Neuronal stem cell (in vitro differentiated cells): ENCODE results near the gene MPL.

Experiments used
- DNase-seq: peaks from one replicate; pipeline ENCODE4 v3.0.0-alpha.2; 2013; ENCODE audit warnings: low spot score
- H2AFZ ChIP-seq: one replicate; pipeline ENCODE4 v1.6.1; 2013; ENCODE audit warnings: mild to moderate bottlenecking, low read length, inconsistent platforms
- H2AK5ac ChIP-seq: 2 replicates; pipeline ENCODE4 v1.6.1; 2013; ENCODE audit warnings: low read depth, mild to moderate bottlenecking, inconsistent platforms, low read length, moderate library complexity, mixed read lengths
- H2BK120ac ChIP-seq: 2 replicates; pipeline ENCODE4 v1.6.1; 2013; ENCODE audit warnings: low read depth, mild to moderate bottlenecking, inconsistent platforms, low read length, moderate library complexity, mixed read lengths
- H2BK12ac ChIP-seq: one replicate; pipeline ENCODE4 v1.6.1; 2013; ENCODE audit warnings: low read length, inconsistent platforms
- H2BK15ac ChIP-seq: 2 replicates; pipeline ENCODE4 v1.6.1; 2013; ENCODE audit warnings: mild to moderate bottlenecking, low read length, inconsistent platforms, mixed read lengths
- H2BK5ac ChIP-seq: one replicate; pipeline ENCODE4 v1.6.1; 2013; ENCODE audit warnings: inconsistent platforms, mild to moderate bottlenecking, low read length, moderate library complexity
- H3K14ac ChIP-seq: one replicate; pipeline ENCODE4 v1.6.1; 2013; ENCODE audit warnings: low read length, inconsistent platforms
- H3K18ac ChIP-seq: 2 replicates; pipeline ENCODE4 v1.6.1; 2013; ENCODE audit warnings: low read length, inconsistent platforms
- H3K23ac ChIP-seq: 2 replicates; pipeline ENCODE4 v1.6.1; 2013; ENCODE audit warnings: low read depth, mild to moderate bottlenecking, mixed read lengths, low read length, inconsistent platforms; ENCODE audit not compliant: poor library complexity
- H3K27ac ChIP-seq: replicated peaks from 3 replicates; pipeline ENCODE4 v1.5.1; 2013; ENCODE audit warnings: low read length, inconsistent platforms
- H3K27me3 ChIP-seq, 3 experiments: 2 replicates each; pipeline ENCODE4 v1.6.1; 2013; ENCODE audit warnings: low read length in 3 of 3, mild to moderate bottlenecking in 2 of 3, inconsistent platforms in 1 of 3, low read depth in 1 of 3, mixed read lengths in 1 of 3, moderate library complexity in 1 of 3; ENCODE audit not compliant: control insufficient read depth in 3 of 3, insufficient read depth in 3 of 3
- H3K36me3 ChIP-seq, 2 donors: replicated peaks in 1 of 2; 2 replicates each; pipeline ENCODE4 v1.6.1; 2013; ENCODE audit warnings: low read length in 2 of 2; ENCODE audit not compliant: control insufficient read depth in 2 of 2, insufficient read depth in 2 of 2
- H3K4ac ChIP-seq: 2 replicates; pipeline ENCODE4 v1.6.1; 2013; ENCODE audit warnings: inconsistent platforms, mild to moderate bottlenecking, low read length, moderate library complexity
- H3K4me1 ChIP-seq, 2 donors: 1 replicate in 1 of 2; 2 replicates in 1 of 2; pipeline ENCODE4 v1.6.1; 2013; ENCODE audit warnings: low read length in 2 of 2, low read depth in 1 of 2; ENCODE audit not compliant: control insufficient read depth in 2 of 2, insufficient read depth in 1 of 2
- H3K4me2 ChIP-seq: one replicate; pipeline ENCODE4 v1.6.1; 2013; ENCODE audit warnings: mild to moderate bottlenecking, low read length, inconsistent platforms; ENCODE audit not compliant: insufficient read depth, poor library complexity, severe bottlenecking
- H3K4me3 ChIP-seq, 2 donors: 2 replicates each; pipeline ENCODE4 v1.5.1; 2013; ENCODE audit warnings: low read length in 2 of 2, mild to moderate bottlenecking in 2 of 2, inconsistent platforms in 1 of 2, moderate library complexity in 1 of 2
- H3K79me1 ChIP-seq: one replicate; pipeline ENCODE4 v1.6.1; 2013; ENCODE audit warnings: low read depth, mild to moderate bottlenecking, inconsistent platforms, low read length, moderate library complexity
- H3K9ac ChIP-seq: one replicate; pipeline ENCODE4 v1.6.1; 2013; ENCODE audit warnings: mild to moderate bottlenecking, low read depth, low read length, inconsistent platforms; ENCODE audit not compliant: poor library complexity
- H3K9me3 ChIP-seq, 2 donors: replicated peaks in 1 of 2; 2 replicates each; pipeline versions ENCODE3 to v1.6.1; 2013; ENCODE audit warnings: low read length in 2 of 2, mild to moderate bottlenecking in 2 of 2, inconsistent platforms in 1 of 2, low read depth in 1 of 2, mixed read lengths in 1 of 2, moderate library complexity in 1 of 2; ENCODE audit not compliant: control insufficient read depth in 2 of 2, insufficient read depth in 1 of 2
- H4K8ac ChIP-seq: one replicate; pipeline ENCODE4 v1.6.1; 2013; ENCODE audit warnings: low read depth, mild to moderate bottlenecking, inconsistent platforms, low read length, moderate library complexity
- H4K91ac ChIP-seq: one replicate; pipeline ENCODE4 v1.6.1; 2013; ENCODE audit warnings: low read length, low read depth, mild to moderate bottlenecking, inconsistent platforms; ENCODE audit not compliant: poor library complexity
- WGBS, 2 donors: extraction: QIAGEN DNeasy Blood & Tissue Kit; methylation state at CpG; one replicate each; pipeline ENCODE4 v1.1.7; 2013; ENCODE audit warnings: missing lambda C conversion rate in 2 of 2, mixed read lengths in 1 of 2; ENCODE audit not compliant: insufficient read length in 2 of 2, insufficient replicate concordance in 1 of 2; ENCODE audit errors: extremely low coverage in 2 of 2; 5-methylcytosine and 5-hydroxymethylcytosine counted together

MPL gene

DNA sequence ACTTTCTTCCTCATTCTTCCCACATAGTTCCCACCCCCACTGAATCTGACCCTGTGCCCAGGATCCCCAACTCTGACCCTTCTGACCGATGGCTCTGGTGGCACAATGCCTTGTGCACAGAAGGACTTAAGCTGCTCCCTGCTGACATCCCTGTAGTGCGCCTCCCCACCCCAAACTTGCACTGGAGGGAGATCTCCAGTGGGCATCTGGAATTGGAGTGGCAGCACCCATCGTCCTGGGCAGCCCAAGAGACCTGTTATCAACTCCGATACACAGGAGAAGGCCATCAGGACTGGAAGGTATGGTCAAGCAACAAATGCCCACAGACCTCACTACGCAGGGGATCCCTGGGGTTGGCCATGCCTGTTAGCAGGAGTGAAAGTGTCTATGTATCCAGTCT is 9.0 kb downstream of the MPL start:
- H2BK12ac ChIP-seq: no peak overlapping the region

DNA sequence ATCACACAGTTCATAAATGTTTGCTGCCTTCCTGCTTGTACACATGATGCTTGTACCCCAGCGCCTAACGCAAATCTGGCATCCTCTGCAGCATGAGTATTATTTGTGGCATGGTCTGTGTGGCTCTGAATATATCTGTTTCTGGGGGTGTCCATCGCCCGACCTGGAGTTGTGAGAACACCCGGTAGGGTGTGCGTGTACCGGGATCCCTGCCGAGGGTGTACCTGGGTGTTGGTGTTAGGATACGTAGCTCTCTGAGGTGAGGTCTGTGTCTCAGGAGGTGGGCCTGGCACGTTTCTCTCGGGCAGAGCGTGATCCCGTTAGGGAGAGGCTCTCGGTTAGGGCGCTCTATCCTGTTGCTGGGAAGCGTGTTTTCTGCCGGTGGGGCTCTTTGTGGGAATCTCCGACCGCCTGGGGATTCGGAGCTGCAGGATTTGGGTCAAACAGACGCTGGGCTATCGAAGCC is 10.8 kb downstream of the MPL start:
- H3K4me3 ChIP-seq: peak overlapping the region; percentile 44 to 81
- no CpG with 5 or more reads among the region's 22 CpGs for WGBS, 2 donors
- no peaks in the 10 kb centered on the region for H3K36me3 ChIP-seq

More for the DNA sequence above, 9.0 kb downstream of the MPL start:
- H3K4ac ChIP-seq: no peak overlapping the region
- H3K9ac ChIP-seq: no peak overlapping the region
- H3K23ac ChIP-seq: no peak overlapping the region
- H2BK5ac ChIP-seq: no peak overlapping the region
- H3K9me3 ChIP-seq: no peaks in the 10 kb centered on the region
- peak overlapping the region; percentile 88 for H2AK5ac ChIP-seq
- H3K4me2 ChIP-seq: no peak overlapping the region
- no peak overlapping the region for H3K27ac ChIP-seq
- no peaks in the 10 kb centered on the region for H3K36me3 ChIP-seq
- no peak overlapping the region for H4K8ac ChIP-seq
- DNase-seq: no peak
- peaks cover 0 to 60% (median 0%) of the 10 kb centered on the region in 3 experiments for H3K27me3 ChIP-seq
- peaks cover 9 to 16% of the 10 kb centered on the region in 2 donors for H3K4me1 ChIP-seq
- H4K91ac ChIP-seq: no peak overlapping the region
- WGBS, 2 donors: no CpG with 5 or more reads among the region's 5 CpGs
- peak overlapping the region; percentile 82 for H2BK15ac ChIP-seq
- H2BK120ac ChIP-seq: no peak overlapping the region
- H2AFZ ChIP-seq: no peak overlapping the region
- no peaks in the 10 kb centered on the region for H3K79me1 ChIP-seq
- H3K14ac ChIP-seq: no peak overlapping the region
- H3K18ac ChIP-seq: peak overlapping the region; percentile 46
- no peak overlapping the region for H3K4me3 ChIP-seq

DNA sequence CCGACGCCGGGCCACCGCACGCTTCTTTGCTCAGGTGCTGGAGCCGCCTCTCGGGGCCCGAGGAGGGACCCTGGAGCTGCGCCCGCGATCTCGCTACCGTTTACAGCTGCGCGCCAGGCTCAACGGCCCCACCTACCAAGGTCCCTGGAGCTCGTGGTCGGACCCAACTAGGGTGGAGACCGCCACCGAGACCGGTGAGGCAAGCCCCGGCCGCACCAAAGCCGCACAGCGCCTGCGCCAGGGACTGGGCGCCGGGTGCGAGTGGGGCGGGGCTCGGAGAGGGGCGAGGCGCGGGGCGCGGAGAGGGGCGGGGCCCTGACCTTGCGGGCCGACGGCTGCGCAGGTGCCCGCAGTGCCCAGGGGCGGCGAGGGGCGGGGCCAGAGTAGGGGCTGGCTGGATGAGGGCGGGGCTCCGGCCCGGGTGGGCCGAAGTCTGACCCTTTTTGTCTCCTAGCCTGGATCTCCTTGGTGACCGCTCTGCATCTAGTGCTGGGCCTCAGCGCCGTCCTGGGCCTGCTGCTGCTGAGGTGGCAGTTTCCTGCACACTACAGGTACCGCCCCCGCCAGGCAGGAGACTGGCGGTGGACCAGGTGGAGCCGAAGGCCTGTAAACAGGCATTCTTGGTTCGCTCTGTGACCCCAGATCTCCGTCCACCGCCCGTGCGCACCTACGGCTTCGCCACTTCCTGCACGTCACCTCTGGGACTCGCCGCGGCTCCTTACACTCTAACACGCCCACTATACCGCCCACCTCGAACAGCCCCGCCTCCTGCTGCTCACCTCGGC is 11.4 kb downstream of the MPL start:
- Histone ChIP-seq H2BK12ac (no peak overlapping the region), H2AK5ac (peak overlapping the region; percentile 58), H2BK5ac (peak overlapping the region; percentile 69), H3K14ac (peak overlapping the region; percentile 58), H3K36me3 (no peaks in the 10 kb centered on the region), H3K4ac (peak overlapping the region; percentile 8), H2AFZ (peak overlapping the region; percentile 97), H3K4me2 (peak overlapping the region; percentile 95), H3K79me1 (no peaks in the 10 kb centered on the region), H3K9ac (peak overlapping the region; percentile 98), H4K91ac (peak overlapping the region; percentile 17), H3K27me3 (peaks cover 0 to 62% (median 0%) of the 10 kb centered on the region in 3 experiments), H4K8ac (peak overlapping the region; percentile 86), H3K9me3 (no peaks in the 10 kb centered on the region), H2BK15ac (peak overlapping the region; percentile 8), H3K27ac (peak overlapping the region; percentile 97), H3K18ac (peak overlapping the region; percentile 99), H3K23ac (peak overlapping the region; percentile 92), H3K4me1 (peaks cover 9 to 16% of the 10 kb centered on the region in 2 donors), H2BK120ac (no peak overlapping the region), H3K4me3 (peak overlapping the region; percentile 44 to 81)
- peak; percentile 89 for DNase-seq
- WGBS, 2 donors: no CpG with 5 or more reads among the region's 72 CpGs

More for the DNA sequence above, 10.8 kb downstream of the MPL start:
- H3K9me3 ChIP-seq: no peaks in the 10 kb centered on the region
- H3K4me2 ChIP-seq: peak overlapping the region; percentile 95
- H2BK15ac ChIP-seq: peak overlapping the region; percentile 8
- H2BK5ac ChIP-seq: no peak overlapping the region
- peaks cover 9 to 16% of the 10 kb centered on the region in 2 donors for H3K4me1 ChIP-seq
- peaks cover 0 to 64% (median 0%) of the 10 kb centered on the region in 3 experiments for H3K27me3 ChIP-seq
- H2BK12ac ChIP-seq: no peak overlapping the region
- no peak overlapping the region for H3K14ac ChIP-seq
- H4K91ac ChIP-seq: peak overlapping the region; percentile 17
- no peaks in the 10 kb centered on the region for H3K79me1 ChIP-seq
- no peak for DNase-seq
- peak overlapping the region; percentile 8 for H3K4ac ChIP-seq
- H2AK5ac ChIP-seq: peak overlapping the region; percentile 58
- peak overlapping the region; percentile 97 for H2AFZ ChIP-seq
- no peak overlapping the region for H3K23ac ChIP-seq
- no peak overlapping the region for H2BK120ac ChIP-seq
- H3K9ac ChIP-seq: peak overlapping the region; percentile 75
- H3K18ac ChIP-seq: peak overlapping the region; percentile 96
- H4K8ac ChIP-seq: no peak overlapping the region
- H3K27ac ChIP-seq: peak overlapping the region; percentile 62

GRCh38 chr1:43349594-43350306 is 12.1 kb downstream of the MPL start:
- H3K27ac ChIP-seq: peak overlapping the region; percentile 97
- no peak overlapping the region for H2BK12ac ChIP-seq

More at GRCh38 chr1:43349594-43350306, 12.1 kb downstream of the MPL start:
- DNase-seq: no peak
- H3K9ac ChIP-seq: no peak overlapping the region
- no peaks in the 10 kb centered on the region for H3K79me1 ChIP-seq
- H3K27me3 ChIP-seq: peaks cover 0 to 56% (median 0%) of the 10 kb centered on the region in 3 experiments
- no peaks in the 10 kb centered on the region for H3K36me3 ChIP-seq
- peak overlapping the region; percentile 92 for H3K23ac ChIP-seq
- peak overlapping the region; percentile 97 for H2AFZ ChIP-seq
- H3K4me2 ChIP-seq: peak overlapping the region; percentile 95
- H2BK5ac ChIP-seq: no peak overlapping the region
- H2BK15ac ChIP-seq: no peak overlapping the region
- H3K9me3 ChIP-seq: no peaks in the 10 kb centered on the region
- H3K4me1 ChIP-seq: peaks cover 9 to 16% of the 10 kb centered on the region in 2 donors
- no peak overlapping the region for H3K4ac ChIP-seq
- no CpG with 5 or more reads among the region's 11 CpGs for WGBS, 2 donors
- H4K91ac ChIP-seq: no peak overlapping the region
- no peak overlapping the region for H3K14ac ChIP-seq
- H3K4me3 ChIP-seq: peak overlapping the region; percentile 44 to 78
- H2AK5ac ChIP-seq: peak overlapping the region; percentile 65
- no peak overlapping the region for H2BK120ac ChIP-seq
- H4K8ac ChIP-seq: no peak overlapping the region
- H3K18ac ChIP-seq: peak overlapping the region; percentile 2
